HG03159 (cell line): ENCODE measurements around the gene INPP5D.

Experiments
- ATAC-seq: cut with Tn5 transposase; IDR thresholded peaks from one replicate; pipeline ENCODE4 v1.9.1; 2021; ENCODE audit warnings: mild to moderate bottlenecking, moderate library complexity; ENCODE audit not compliant: unreplicated experiment

The INPP5D gene

GRCh38 chr2:233031556-233032500 lies 28.3 kb upstream of the INPP5D start:
- ATAC-seq = no peak

- no peak for ATAC-seq
Measured at GRCh38 chr2:233032551-233033320, 27.4 kb upstream of the INPP5D start, which contains the start of gene NEU2. Gene NEU2, plus strand, starts transcription at chr2:233032672. Its CDS starts 0 bp downstream, at chr2:233032672.

DNA sequence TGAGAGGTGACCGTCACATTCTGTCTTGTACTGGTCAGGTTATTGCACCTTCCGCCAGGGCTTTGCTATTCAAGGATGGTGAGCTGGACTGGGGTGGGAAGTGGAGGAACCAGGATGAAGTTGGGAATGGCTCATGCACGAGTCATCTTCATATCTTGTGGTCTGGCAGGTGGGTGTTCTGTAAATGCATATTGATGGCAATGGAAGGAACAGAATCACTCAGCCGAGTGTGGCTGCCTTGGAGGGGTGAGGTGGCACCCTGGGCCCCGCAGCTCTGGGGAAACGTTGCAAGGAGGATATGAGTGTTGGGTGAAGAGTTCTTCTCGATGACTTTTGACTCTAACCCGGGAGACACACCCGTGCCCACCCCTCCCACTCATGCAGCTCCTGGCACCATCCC lies 26.5 kb upstream of the INPP5D start:
- ATAC-seq = no peak

DNA sequence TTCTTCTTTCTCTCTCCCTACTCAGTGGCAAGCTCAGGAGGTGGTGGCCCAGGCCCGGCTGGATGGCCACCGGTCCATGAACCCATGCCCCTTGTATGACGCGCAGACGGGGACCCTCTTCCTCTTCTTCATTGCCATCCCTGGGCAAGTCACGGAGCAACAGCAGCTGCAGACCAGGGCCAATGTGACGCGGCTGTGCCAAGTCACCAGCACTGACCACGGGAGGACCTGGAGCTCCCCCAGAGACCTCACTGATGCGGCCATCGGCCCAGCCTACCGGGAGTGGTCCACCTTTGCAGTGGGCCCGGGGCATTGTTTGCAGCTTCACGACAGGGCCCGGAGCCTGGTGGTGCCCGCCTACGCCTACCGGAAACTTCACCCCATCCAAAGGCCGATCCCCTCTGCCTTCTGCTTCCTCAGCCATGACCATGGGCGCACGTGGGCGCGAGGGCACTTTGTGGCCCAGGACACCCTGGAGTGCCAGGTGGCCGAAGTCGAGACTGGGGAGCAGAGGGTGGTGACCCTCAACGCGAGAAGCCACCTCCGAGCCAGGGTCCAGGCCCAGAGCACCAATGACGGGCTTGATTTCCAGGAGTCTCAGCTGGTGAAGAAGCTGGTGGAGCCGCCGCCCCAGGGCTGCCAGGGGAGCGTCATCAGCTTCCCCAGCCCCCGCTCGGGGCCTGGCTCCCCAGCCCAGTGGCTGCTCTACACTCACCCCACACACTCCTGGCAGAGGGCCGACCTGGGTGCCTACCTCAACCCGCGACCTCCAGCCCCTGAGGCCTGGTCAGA lies 25.9 kb upstream of the INPP5D start:
- no peak for ATAC-seq

GRCh38 chr2:233035426-233036161 lies 24.5 kb upstream of the INPP5D start:
- ATAC-seq = no peak

DNA sequence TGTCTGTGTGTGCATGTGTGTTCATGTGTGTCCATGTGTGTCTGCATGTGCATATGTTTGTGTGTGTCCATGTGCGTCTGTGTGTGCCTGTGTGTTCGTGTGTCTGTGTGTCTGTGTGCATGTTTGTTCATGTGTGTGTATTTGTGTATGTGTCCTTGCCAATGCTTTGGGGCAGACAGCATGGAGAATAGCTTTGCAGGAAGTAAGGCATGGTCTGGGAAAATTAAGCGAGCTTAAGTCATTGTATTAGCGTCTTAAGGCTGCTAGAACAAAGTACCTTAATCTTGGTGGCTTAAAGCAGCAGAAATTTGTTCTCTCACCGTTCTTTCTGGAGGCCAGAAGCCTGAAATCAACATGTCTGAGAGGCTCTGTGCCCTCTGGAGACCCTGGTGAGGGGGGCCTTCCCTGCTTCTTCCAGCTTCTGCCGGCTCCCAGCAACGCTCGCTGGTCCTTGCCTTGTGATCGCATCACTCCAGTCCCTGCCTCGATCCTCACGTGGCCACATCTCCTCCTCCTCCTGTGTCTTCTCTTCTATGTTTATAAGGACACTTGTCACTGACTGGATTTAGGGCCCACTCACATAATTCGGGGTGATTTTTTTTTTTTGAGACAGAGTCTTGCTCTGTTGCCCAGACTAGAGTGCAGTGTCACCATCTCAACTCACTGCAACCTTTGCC lies 23.8 kb upstream of the INPP5D start:
- ATAC-seq = no peak

DNA sequence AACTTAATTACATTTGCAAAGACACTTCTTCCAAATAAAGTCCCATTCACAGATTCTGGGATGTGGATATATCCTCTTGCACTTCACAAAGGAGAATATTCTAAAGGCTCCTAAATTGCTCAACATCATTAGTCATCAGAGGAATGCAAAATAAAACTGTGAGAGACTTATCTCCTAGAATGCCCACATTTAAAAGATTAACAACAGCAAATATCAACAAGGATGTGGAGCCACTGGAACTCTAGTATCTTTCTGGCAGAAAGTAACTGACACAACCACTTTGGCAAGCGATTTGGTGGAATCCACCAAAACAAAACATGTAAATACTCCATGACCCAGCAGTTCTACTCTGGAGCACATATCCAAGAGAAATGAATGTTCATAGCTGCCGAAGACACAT lies 23.1 kb upstream of the INPP5D start:
- no peak for ATAC-seq

DNA sequence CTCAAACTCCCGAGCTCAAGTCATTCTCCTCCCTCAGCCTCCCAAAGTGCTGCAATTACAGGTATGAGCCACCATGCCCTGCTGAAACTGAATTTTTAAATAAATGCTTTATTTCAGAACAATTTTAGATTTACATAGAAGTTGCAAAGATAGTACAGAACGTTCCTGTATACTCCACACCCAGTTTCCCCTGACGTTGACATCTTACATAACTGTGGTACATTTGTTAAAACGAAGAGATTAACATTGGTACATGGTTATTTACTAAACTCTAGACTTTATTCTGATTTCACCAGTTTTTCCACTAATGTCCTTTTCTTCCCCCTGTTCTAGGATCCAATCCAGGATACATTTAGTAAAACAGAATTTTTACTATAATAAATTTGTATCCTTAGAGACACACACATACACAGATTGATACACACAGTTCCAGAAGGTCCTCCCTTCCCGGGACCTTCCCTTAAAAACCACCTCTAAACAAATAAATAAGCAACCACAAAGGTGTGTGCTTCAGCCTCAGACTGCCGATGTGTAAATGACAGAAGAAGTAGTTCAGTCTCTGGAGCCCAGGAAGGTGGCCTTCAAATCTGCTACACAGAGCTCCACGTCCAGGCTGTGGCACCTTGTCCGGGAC lies 20.8 kb upstream of the INPP5D start:
- ATAC-seq = no peak

- ATAC-seq = no peak
Measured at GRCh38 chr2:233039846-233040530, 20.2 kb upstream of the INPP5D start.

DNA sequence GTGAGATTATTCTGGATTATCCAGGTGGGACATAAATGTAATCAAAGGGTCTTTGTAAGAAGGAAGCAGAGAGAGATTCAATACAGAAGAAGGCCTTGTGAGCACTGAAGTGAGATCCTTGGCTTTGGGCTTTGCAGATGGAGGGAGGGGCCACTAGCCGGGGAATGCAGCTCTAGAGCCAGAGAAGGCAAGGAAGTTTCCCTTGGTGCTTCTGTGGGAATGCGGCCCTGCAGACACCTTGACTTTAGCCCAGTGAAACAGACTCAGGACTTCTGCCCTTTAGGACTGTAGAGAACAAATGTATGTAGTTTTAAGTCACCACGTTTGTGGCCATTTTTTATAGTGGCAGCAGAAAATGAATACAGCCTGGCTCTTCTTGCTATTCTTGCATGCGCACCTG lies 19.6 kb upstream of the INPP5D start:
- no peak for ATAC-seq

DNA sequence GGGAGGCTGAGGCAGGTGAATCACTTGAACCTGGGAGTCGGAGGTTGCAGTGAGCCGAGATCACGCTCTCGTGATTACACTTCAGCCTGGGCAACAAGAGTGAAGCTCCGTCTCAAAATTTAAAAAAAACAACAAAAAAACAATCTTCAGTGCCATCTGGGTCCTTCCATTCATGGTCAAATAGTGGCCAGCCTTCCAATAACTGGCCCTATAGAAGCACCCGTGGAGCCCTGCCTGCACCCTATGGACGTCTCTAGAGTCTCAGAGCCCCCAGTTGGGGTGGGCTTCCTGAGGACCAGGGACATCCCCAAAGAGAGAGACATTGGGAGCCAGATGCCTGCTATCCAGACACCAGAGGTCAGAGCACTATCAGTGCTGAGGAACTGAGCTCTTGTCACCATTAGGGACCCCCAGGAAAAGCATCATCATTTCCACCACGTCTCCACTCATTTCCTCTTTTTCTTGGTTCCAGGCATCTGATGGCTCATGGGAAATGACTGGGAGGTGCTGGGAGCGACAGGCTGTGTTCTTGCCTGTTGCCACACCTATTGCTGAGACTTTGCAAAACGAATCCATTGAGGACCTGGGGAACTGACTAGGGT lies 18.3 kb upstream of the INPP5D start:
- ATAC-seq = no peak

- ATAC-seq = no peak
Measured at GRCh38 chr2:233042549-233042948, 17.6 kb upstream of the INPP5D start.

DNA sequence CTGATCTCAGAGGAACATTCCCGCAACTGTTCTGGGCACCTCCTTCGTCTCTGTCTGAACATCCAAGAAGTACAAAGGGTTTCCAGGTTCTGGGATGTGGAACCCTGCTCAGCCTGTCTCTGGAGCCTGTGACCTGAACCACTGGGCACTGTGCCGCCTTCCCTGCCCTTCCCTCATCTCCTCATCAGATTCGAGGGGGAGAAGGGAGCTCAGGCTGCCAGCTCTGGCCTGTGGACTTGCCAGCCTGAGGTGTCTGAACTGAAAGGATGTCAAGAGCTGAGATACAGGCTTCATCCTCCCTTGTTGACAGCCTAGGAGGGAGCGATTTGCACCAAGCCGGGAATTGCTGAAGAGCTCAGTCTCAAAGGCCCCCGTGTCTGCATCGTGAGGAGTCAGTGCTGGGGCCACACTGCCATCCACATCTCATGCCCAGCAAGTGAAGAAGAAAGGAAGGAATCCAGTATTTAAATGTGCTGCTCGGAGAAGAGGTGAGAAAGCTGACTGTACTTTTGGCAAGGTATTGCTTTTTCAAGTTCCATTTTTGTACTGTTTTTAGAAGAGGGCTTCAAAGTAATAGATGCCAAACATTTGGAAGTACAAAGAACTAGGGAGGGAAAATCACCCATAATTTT lies 15.1 kb upstream of the INPP5D start:
- no peak for ATAC-seq

DNA sequence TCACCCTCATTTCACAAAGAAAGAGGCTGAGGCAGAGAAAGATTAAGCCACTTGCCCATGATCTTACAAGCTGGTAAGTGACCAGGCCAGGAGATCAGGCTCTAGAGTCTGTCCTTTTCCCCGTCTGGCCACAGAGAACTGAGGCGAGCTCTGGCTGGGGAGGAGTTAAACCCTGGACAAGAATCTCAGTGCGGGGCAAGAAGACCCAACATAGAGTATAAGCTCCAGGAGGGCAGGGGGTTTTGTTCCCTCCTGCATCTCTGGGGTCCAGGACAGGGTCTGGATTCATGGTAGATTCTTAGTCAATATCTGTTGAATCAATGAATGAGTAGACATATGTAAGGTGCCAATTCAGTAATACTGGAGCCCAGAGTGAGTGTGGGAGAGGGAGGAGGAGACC lies 12.9 kb upstream of the INPP5D start:
- no peak for ATAC-seq

DNA sequence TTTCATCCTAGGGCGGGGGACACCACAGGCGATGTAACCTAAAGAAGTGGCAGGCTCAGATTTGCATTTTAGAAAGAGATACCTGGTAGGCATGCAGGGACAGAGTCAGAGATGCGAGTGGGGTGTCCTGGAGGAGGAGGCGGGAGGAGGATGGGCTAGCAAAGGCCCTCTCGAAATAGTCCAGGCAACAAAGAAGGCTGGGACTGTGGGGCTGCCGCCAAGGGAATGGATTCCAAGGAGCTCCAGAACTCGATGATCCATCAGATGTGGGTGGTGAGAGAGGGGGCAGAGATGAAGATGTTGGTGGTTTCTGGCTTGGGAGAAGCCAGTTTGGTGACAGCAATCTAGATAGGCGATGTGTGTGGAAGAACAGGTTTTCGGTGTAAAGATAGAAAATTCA lies 12.5 kb upstream of the INPP5D start:
- no peak for ATAC-seq

DNA sequence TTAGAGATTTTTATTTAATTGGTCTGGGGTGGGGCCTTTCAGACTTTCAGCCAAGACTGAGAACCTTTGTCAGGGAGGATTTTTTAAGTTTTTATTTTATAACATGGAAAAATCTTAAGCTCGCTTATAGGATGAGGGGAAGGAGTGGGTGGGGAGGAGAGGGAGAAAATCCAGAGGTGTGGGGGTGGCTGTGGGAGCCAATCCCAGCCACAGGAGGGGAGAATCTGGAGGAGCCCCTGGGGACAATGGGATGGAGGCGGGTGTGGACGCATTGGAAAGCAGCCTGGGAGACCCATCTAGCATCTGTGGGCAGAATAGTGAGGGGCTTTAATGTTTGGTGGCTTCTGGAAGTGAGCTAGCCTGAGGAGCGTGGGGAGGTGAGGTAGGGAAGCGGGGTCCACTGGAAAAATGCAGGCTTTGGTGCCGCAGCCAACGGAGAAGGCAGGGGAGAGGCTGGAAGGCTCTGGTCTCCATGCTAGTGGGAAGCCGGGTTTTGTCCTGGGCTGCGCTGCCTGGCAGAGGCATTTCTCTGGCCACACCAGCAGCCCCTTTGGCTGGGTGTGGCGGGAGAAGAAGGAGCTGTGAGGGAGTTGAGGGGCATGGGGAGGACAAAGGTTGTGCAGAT lies 11.5 kb upstream of the INPP5D start:
- no peak for ATAC-seq

GRCh38 chr2:233049194-233049761 lies 10.9 kb upstream of the INPP5D start:
- no peak for ATAC-seq
